Naive thymus-derived CD4-positive, alpha-beta T cell (primary cell): ENCODE results near the gene ADAMTS6. TPM values are rescaled to one million over a fixed set of nuclear protein-coding genes. Genes with fewer than 3 reads are reported as not detected.

Experiments
- ATAC-seq: fragments of 150-1000 bp; cut with Tn5 transposase; 2 replicates; pipeline ENCODE4 v1.10.0; 2021; ENCODE audit warnings: mild to moderate bottlenecking, moderate library complexity
- CTCF ChIA-PET: fragments of 350-600 bp; sonication (Branson Sonifier 250); formaldehyde crosslinking; loops from one replicate; lab custom pipeline; 2021; ENCODE audit warnings: antibody characterized with exemption; lab: Charles Lee
- POLR2A ChIA-PET: fragments of 350-600 bp; sonication (Branson Sonifier 250); formaldehyde crosslinking; loops from one replicate; lab custom pipeline; 2021; ENCODE audit warnings: antibody characterized with exemption, inconsistent platforms; lab: Charles Lee
- DNase-seq, 9 donors: peaks; one replicate each; pipeline versions ENCODE4 v3.0.0 to v3.0.0-alpha.2; 2020 to 2022; ENCODE audit warnings: mixed read lengths in 1 of 9
- H3K27ac ChIP-seq: one replicate; pipeline ENCODE4 v1.7.0; 2013; ENCODE audit warnings: mild to moderate bottlenecking, low read depth, low read length, moderate library complexity
- H3K27me3 ChIP-seq, 2 donors: one replicate each; pipeline ENCODE4 v1.7.0; 2013; ENCODE audit warnings: low read length in 2 of 2, mild to moderate bottlenecking in 2 of 2, moderate library complexity in 2 of 2; ENCODE audit not compliant: control insufficient read depth in 2 of 2, insufficient read depth in 2 of 2
- H3K36me3 ChIP-seq, 3 experiments: 1 replicate in 2 of 3; 2 replicates in 1 of 3; pipeline ENCODE4 v1.7.0; 2013; ENCODE audit warnings: low read length in 3 of 3, mild to moderate bottlenecking in 3 of 3, moderate library complexity in 1 of 3; ENCODE audit not compliant: insufficient read depth in 3 of 3, control insufficient read depth in 2 of 3
- H3K4me1 ChIP-seq, 2 donors: one replicate each; pipeline ENCODE4 v1.7.0; 2013; ENCODE audit warnings: low read length in 2 of 2, mild to moderate bottlenecking in 2 of 2, moderate library complexity in 1 of 2; ENCODE audit not compliant: control insufficient read depth in 2 of 2, insufficient read depth in 2 of 2
- H3K4me3 ChIP-seq: 2 replicates; pipeline ENCODE4 v1.7.0; 2013; ENCODE audit warnings: mild to moderate bottlenecking, low read length
- H3K9me3 ChIP-seq, 3 experiments: 1 replicate in 2 of 3; 2 replicates in 1 of 3; pipeline ENCODE4 v1.7.0; 2013; ENCODE audit warnings: low read length in 3 of 3; ENCODE audit not compliant: control insufficient read depth in 2 of 3
- H3K27ac Mint-ChIP-seq, 9 donors: one replicate each; pipeline ENCODE4 v1.8.0; 2020 to 2022; ENCODE audit warnings: mixed read lengths in 9 of 9, mild to moderate bottlenecking in 8 of 9, moderate library complexity in 5 of 9, inconsistent platforms in 2 of 9
- H3K27me3 Mint-ChIP-seq, 5 donors: one replicate each; pipeline ENCODE4 v1.8.0; 2021 to 2022; ENCODE audit warnings: mixed read lengths in 5 of 5, mild to moderate bottlenecking in 1 of 5
- H3K36me3 Mint-ChIP-seq, 5 donors: one replicate each; pipeline ENCODE4 v1.8.0; 2020 to 2022; ENCODE audit warnings: mixed read lengths in 5 of 5, mild to moderate bottlenecking in 3 of 5, inconsistent platforms in 1 of 5
- H3K4me1 Mint-ChIP-seq, 7 donors: one replicate each; pipeline ENCODE4 v1.8.0; 2020 to 2022; ENCODE audit warnings: mixed read lengths in 7 of 7, mild to moderate bottlenecking in 3 of 7, inconsistent platforms in 1 of 7
- H3K4me3 Mint-ChIP-seq, 10 donors: one replicate each; pipeline ENCODE4 v1.8.0; 2020 to 2022; ENCODE audit warnings: mild to moderate bottlenecking in 10 of 10, mixed read lengths in 10 of 10, moderate library complexity in 6 of 10, inconsistent platforms in 2 of 10
- H3K9me3 Mint-ChIP-seq, 11 donors: one replicate each; pipeline ENCODE4 v1.8.0; 2020 to 2022; ENCODE audit warnings: mixed read lengths in 11 of 11, mild to moderate bottlenecking in 4 of 11, inconsistent platforms in 1 of 11, moderate library complexity in 1 of 11
- intact Hi-C, 2 donors: fragments of 100-400 bp; cut with micrococcal nuclease; formaldehyde crosslinking; loops; one replicate each; pipeline ENCODE4 v1.15.1; 2023
- polyA plus RNA-seq, 2 donors: library from polyadenylated mRNA; unstranded; fragments of 300-500 nt; fragmentation: Illumina TruSeq; gene quantifications; one replicate each; pipeline ENCODE4 v1.2.3, GENCODE V29; 2021
- total RNA-seq, 6 experiments: library from RNA in 5 of 6; stranded (reverse) in 5 of 6; gene quantifications; 1 replicate in 5 of 6; 2 replicates in 1 of 6; pipeline ENCODE4 v1.2.3 and lab custom pipeline; 2021 to 2026

Gene ADAMTS6
- total and polyA plus RNA-seq, 7 experiments from 2014 or later = 0.14 to 4.5 (median 2.6) TPM

DNA sequence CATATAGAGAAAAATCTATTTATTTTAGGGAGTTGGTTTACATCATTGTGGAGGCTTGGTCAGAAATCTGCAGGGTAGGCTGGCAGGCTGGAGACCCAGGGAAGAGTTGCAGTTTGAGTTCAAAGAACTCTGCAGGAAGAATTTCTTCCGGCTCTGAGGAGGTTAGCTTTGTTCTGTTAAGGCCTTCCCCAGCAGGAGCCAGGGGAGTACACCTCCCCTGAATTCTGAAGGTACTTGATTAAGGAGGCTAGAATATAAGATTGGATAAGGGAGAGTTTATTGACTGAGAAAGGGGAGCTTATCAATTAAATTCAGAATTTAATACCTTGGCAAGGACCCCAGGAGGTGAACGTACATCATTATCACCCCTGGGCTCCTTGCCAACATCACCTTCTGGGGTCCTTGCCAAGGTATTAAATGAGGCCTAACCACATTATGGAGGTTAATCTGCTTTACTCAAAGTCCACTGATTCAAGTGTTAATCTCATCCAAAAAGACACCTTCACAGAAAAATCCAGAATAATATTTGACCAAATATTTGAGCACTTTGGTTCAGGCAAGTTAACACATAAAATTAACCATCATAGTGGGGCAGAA is 361.3 kb downstream of the ADAMTS6 start:
- DNase-seq (no peak), ATAC-seq (no peak)
- H3K4me3 ChIP-seq = no peak overlapping the region
- H3K4me1 ChIP-seq = no peaks in the 10 kb centered on the region
- H3K27ac ChIP-seq = no peak overlapping the region
- intact Hi-C loops = no loop called here
- peaks cover 0 to 16% (median 4%) of the 10 kb centered on the region in 11 donors for H3K9me3 Mint-ChIP-seq
- H3K27me3 ChIP-seq = peaks cover 0 to 5% of the 10 kb centered on the region in 2 donors
- CTCF ChIA-PET = no interaction called here
- peaks cover 0 to 9% (median 0%) of the 10 kb centered on the region in 5 donors for H3K27me3 Mint-ChIP-seq
- H3K27ac Mint-ChIP-seq = no peak overlapping the region
- H3K9me3 ChIP-seq = peaks cover 0 to 8% (median 0%) of the 10 kb centered on the region in 3 experiments
- H3K36me3 Mint-ChIP-seq = peaks cover 0 to 7% (median 5%) of the 10 kb centered on the region in 5 donors
- POLR2A ChIA-PET = no interaction called here
- no peaks in the 10 kb centered on the region for H3K36me3 ChIP-seq
- no peaks in the 10 kb centered on the region for H3K4me1 Mint-ChIP-seq
- H3K4me3 Mint-ChIP-seq = no peak overlapping the region

DNA sequence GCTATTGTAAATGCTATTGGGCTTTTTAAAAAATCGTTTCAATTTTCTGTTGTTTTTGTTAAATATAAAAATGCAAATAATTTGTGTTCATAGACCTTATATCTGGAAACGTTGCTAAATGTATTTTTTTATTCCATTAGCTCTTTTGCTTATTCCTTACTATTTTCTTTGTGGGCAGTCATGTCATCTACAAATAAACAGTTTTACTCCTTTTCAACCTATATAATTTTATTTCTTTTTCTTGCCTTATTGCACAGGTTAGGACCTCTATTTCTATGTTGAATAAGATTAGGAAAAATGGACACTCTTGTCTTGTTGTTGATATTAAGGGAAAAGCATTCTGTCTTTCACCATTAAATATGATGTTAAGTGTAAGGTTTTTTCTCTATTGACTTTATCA is 364.2 kb downstream of the ADAMTS6 start:
- H3K27ac ChIP-seq = no peak overlapping the region
- Mint-ChIP-seq H3K9me3 (peaks cover 0 to 16% (median 4%) of the 10 kb centered on the region in 11 donors), H3K27ac (no peak overlapping the region), H3K27me3 (peaks cover 0 to 9% (median 7%) of the 10 kb centered on the region in 5 donors), H3K4me3 (no peak overlapping the region), H3K36me3 (peaks cover 0 to 7% (median 5%) of the 10 kb centered on the region in 5 donors), H3K4me1 (no peaks in the 10 kb centered on the region)
- intact Hi-C loops = no loop called here
- peaks cover 0 to 8% (median 0%) of the 10 kb centered on the region in 3 experiments for H3K9me3 ChIP-seq
- DNase-seq (no peak), ATAC-seq (no peak)
- H3K4me1 ChIP-seq = no peaks in the 10 kb centered on the region
- ChIA-PET CTCF (interaction anchor here (0.5 kb wide), 1 partner anchor 358 kb away, joined by 4 read pairs; no protein-coding TSS in a partner anchor), POLR2A (no interaction called here)
- H3K36me3 ChIP-seq = no peaks in the 10 kb centered on the region
- no peak overlapping the region for H3K4me3 ChIP-seq
- peaks cover 0 to 5% of the 10 kb centered on the region in 2 donors for H3K27me3 ChIP-seq

DNA sequence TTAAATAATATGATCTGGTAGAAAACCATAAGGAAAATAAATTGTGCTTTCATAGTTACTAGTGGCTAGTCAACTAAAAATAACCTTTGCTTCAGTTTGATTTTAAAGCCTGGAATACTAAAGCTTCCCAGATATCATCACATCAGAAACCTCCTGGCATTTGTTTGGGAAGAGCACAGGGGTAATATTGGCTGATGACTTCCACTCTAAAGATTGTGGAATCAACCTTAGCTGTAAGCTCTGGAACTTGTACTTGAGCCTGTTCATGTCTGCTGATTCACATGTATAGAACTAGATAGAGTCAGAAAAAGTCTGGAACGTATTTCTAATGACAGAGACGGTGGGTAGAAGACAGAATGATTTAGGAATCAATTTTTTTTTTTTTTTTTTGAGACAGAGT is 367.9 kb downstream of the ADAMTS6 start:
- Histone ChIP-seq H3K27ac (no peak overlapping the region), H3K9me3 (peaks cover 0 to 8% (median 0%) of the 10 kb centered on the region in 3 experiments), H3K36me3 (no peaks in the 10 kb centered on the region), H3K4me3 (no peak overlapping the region), H3K27me3 (peaks cover 0 to 5% of the 10 kb centered on the region in 2 donors), H3K4me1 (no peaks in the 10 kb centered on the region)
- ChIA-PET POLR2A (interaction anchor here (0.7 kb wide), 1 partner anchor 9 kb away, joined by 4 read pairs; no protein-coding TSS in a partner anchor), CTCF (no interaction called here)
- intact Hi-C loops = no loop called here
- DNase-seq (no peak), ATAC-seq (no peak)
- H3K9me3 Mint-ChIP-seq = peaks cover 0 to 12% (median 4%) of the 10 kb centered on the region in 11 donors
- peaks cover 0 to 7% (median 5%) of the 10 kb centered on the region in 5 donors for H3K36me3 Mint-ChIP-seq
- H3K4me1 Mint-ChIP-seq = no peaks in the 10 kb centered on the region
- no peak overlapping the region for H3K4me3 Mint-ChIP-seq
- H3K27me3 Mint-ChIP-seq = peaks cover 5 to 21% (median 15%) of the 10 kb centered on the region in 5 donors
- H3K27ac Mint-ChIP-seq = no peak overlapping the region

DNA sequence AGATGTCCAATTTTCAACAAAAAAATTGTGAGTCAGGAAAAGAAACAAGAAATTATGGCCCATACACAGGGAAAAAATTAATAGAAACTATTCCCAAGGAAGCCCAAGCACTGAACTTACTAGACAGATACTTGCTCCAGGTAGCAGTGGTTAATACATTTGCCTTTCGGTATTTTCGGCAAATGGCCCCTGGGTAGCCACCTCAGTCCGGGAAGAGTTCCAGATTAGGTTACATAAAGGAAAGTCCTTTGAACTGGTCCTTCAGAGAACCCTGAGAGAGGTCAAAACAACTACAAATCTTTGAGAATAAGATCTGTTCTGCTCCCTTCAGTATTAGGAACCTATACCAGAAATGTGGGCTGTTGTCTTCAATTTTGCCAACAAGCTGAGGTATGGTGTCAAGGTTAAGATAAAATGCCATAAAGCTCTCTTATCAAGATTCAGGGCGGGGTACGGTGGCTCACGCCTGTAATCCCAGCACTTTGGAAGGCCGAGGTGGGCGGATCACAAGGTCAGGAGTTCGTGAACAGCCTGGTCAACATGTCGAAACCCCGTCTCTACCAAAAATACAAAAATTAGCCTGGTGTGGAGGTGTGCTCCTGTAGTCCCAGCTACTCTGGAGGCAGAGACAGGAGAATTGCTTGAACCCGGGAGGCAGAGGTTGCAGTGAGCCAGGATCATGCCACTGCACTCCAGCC is 369.6 kb downstream of the ADAMTS6 start:
- Mint-ChIP-seq H3K27me3 (peaks cover 5 to 28% (median 13%) of the 10 kb centered on the region in 5 donors), H3K4me3 (no peak overlapping the region), H3K27ac (no peak overlapping the region), H3K4me1 (no peaks in the 10 kb centered on the region), H3K9me3 (peaks cover 0 to 3% (median 0%) of the 10 kb centered on the region in 11 donors), H3K36me3 (no peaks in the 10 kb centered on the region)
- POLR2A ChIA-PET = no interaction called here
- Histone ChIP-seq H3K36me3 (no peaks in the 10 kb centered on the region), H3K27ac (no peak overlapping the region), H3K4me3 (no peak overlapping the region), H3K27me3 (no peaks in the 10 kb centered on the region), H3K9me3 (no peaks in the 10 kb centered on the region), H3K4me1 (no peaks in the 10 kb centered on the region)
- ATAC-seq = no peak
- intact Hi-C loops = no loop called here
- CTCF ChIA-PET = no interaction called here
- DNase-seq = no peak

DNA sequence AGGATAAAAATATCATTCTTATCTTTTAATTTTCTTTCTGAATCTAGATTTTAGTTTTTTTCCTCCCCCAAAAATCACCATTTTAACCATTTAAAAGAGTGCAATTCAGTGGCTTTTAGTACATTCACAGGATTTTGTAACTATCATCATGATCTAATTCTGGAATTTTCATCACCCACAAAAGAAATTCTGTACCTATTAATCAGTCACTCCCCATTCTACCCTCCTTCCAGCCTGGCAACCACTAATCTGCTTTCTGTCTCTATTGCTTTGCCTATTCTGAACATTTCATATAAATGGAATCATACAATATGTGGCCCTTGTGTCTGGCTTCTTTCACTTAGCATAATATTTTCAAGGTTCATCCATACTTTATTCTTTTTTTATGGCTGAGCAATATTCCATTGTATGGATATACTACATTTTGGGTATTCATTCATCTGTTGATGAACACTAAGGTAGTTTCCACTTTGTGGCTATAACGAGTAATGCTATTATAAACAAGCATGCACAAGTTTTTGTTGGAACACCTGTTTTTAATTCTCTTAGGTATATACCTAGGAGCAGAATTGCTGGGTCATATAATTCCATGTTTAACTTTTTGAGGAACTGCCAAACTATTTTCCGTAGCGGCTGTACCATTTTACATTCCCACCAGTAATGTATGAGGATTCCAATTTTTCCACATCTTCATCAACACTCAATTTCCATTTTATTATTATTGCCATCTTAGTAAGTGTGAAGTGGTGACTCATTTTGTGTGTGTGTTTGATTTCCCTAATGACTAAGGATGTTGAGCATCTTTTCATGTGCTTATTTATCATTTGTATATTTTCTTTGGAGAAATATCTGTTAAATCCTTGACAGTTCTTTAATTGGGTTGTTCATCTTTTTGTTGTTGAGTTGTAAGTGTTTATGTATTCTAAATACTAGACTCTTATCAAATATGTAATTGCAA is 372.7 kb downstream of the ADAMTS6 start:
- peaks cover 0 to 5% (median 0%) of the 10 kb centered on the region in 5 donors for H3K36me3 Mint-ChIP-seq
- intact Hi-C loops = no loop called here
- POLR2A ChIA-PET = no interaction called here

DNA sequence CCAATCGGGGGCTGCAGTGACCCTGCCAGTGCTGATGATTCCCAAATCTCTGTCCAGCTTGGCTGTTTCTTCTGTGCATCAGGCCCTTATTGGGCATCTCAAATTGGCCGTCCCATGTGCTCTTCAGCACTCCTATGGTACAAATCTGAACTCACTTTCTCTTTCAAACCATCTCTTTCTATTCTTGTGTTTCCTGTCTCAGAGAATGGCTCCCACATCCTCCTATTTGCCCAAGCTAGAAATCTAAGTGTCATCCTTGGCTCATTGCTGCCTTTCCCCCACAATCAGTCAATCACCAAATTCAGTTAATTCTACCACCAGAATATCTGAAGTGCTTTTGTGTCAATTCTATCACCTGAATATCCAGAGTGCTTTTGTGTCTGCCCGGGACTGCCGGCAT is 376.4 kb downstream of the ADAMTS6 start:
- H3K4me3 ChIP-seq = no peak overlapping the region

More for the DNA sequence above, 372.7 kb downstream of the ADAMTS6 start:
- no peak overlapping the region for H3K4me3 Mint-ChIP-seq
- CTCF ChIA-PET = no interaction called here
- Histone ChIP-seq H3K27me3 (no peaks in the 10 kb centered on the region), H3K4me3 (no peak overlapping the region), H3K36me3 (no peaks in the 10 kb centered on the region), H3K9me3 (no peaks in the 10 kb centered on the region), H3K4me1 (peaks cover 4 to 5% of the 10 kb centered on the region in 2 donors), H3K27ac (no peak overlapping the region)
- ATAC-seq = no peak
- H3K9me3 Mint-ChIP-seq = peaks cover 0 to 6% (median 0%) of the 10 kb centered on the region in 11 donors
- DNase-seq = no peak
- peaks cover 5 to 23% (median 10%) of the 10 kb centered on the region in 5 donors for H3K27me3 Mint-ChIP-seq
- no peak overlapping the region for H3K27ac Mint-ChIP-seq
- peaks cover 12 to 20% (median 19%) of the 10 kb centered on the region in 7 donors for H3K4me1 Mint-ChIP-seq

More for the DNA sequence above, 376.4 kb downstream of the ADAMTS6 start:
- peaks cover 0 to 6% (median 0%) of the 10 kb centered on the region in 11 donors for H3K9me3 Mint-ChIP-seq
- H3K36me3 ChIP-seq = no peaks in the 10 kb centered on the region
- H3K27ac Mint-ChIP-seq = peak overlapping the region in 8 of 9 donors; percentile 9 to 82 (median 49)
- ATAC-seq = no peak
- intact Hi-C loops = no loop called here
- H3K36me3 Mint-ChIP-seq = peaks cover 0 to 5% (median 0%) of the 10 kb centered on the region in 5 donors
- CTCF ChIA-PET = interaction anchor here (1.0 to 1.8 kb wide), 2 partner anchors 149 to 294 kb away, joined by 4 read pairs; no protein-coding TSS in a partner anchor
- no peaks in the 10 kb centered on the region for H3K9me3 ChIP-seq
- no peak overlapping the region for H3K27ac ChIP-seq
- peaks cover 0 to 26% (median 3%) of the 10 kb centered on the region in 5 donors for H3K27me3 Mint-ChIP-seq
- no peak for DNase-seq
- POLR2A ChIA-PET = interaction anchor here (0.6 to 1.2 kb wide), 3 partner anchors 8 to 72 kb away, joined by 3 to 4 read pairs (median 3); no protein-coding TSS in a partner anchor
- H3K4me1 Mint-ChIP-seq = peaks cover 32 to 52% (median 41%) of the 10 kb centered on the region in 7 donors
- H3K27me3 ChIP-seq = no peaks in the 10 kb centered on the region
- peaks cover 12% of the 10 kb centered on the region in 2 donors for H3K4me1 ChIP-seq
- peak overlapping the region in 9 of 10 donors; percentile 12 to 82 (median 48) for H3K4me3 Mint-ChIP-seq
